Measurements from ENCODE around the gene PPIL1. TPM values are rescaled to one million over a fixed set of nuclear protein-coding genes. Genes with fewer than 3 reads are reported as not detected.

The PPIL1 gene
- total and polyA plus RNA-seq, 2 of the 8 experiments (the other 6 are each of a cell fraction or from before 2014, with no cell fraction given), result 83.7 to 86.5 TPM

GRCh38 chr6:36848658-36849441 is 25.8 kb downstream of the PPIL1 start:
- no peak for FAIRE-seq
- peaks cover 0 to 2% of the 10 kb centered on the region in 2 experiments for H4K20me1 ChIP-seq (replicated peaks in 1 of 2; ENCODE audit: control insufficient read depth in 1 of 2, insufficient read depth in 2 of 2, low read length in 2 of 2)
- H3K4me2 ChIP-seq (ENCODE audit: insufficient read depth in 1 of 2, low read depth in 2 of 2, low read length in 2 of 2), result peak overlapping the region; percentile 71 to 83
- H3K14ac ChIP-seq (ENCODE audit: insufficient read length), result no peak overlapping the region
- H3K23ac ChIP-seq (ENCODE audit: insufficient read length), result no peak overlapping the region
- H3K27ac ChIP-seq (ENCODE audit: low read depth, low read length), result no peak overlapping the region
- CTCF ChIA-PET (ENCODE audit: partially characterized antibody), result interaction anchor here (0.7 to 13.7 kb wide), 21 partner anchors 8 to 602 kb away, joined by 3 to 293 read pairs (median 7); partner anchors contain the start of gene PPIL1
- POLR2A ChIA-PET (ENCODE audit: partially characterized antibody), result interaction anchor here (0.5 to 2.5 kb wide), 12 partner anchors 8 to 153 kb away, joined by 3 to 12 read pairs (median 3); partner anchors contain the start of gene PPIL1
- H3K9ac ChIP-seq (replicated peaks in 1 of 4; ENCODE audit: extremely low read depth in 1 of 4, low read depth in 3 of 4, low read length in 3 of 4), result no peak overlapping the region
- H2BK12ac ChIP-seq (ENCODE audit: low read depth, low read length), result no peak overlapping the region
- H3K27me3 ChIP-seq (replicated peaks in 1 of 4; ENCODE audit: control insufficient read depth in 3 of 4, extremely low read depth in 1 of 4, insufficient read depth in 3 of 4, low read length in 3 of 4), result peaks cover 0 to 9% (median 0%) of the 10 kb centered on the region in 4 experiments; a peak in 3 of 7 replicates
- H2AFZ ChIP-seq (ENCODE audit: low read length), result no peak overlapping the region
- H3K79me1 ChIP-seq (ENCODE audit: low read depth, low read length), result no peaks in the 10 kb centered on the region
- peaks cover 0 to 12% (median 3%) of the 10 kb centered on the region in 4 experiments; a peak in 4 of 8 replicates for H3K36me3 ChIP-seq (ENCODE audit: control insufficient read depth in 2 of 4, insufficient read depth in 4 of 4, low read length in 3 of 4)
- no peaks in the 10 kb centered on the region for H3K79me2 ChIP-seq (ENCODE audit: control insufficient read depth in 1 of 2, insufficient read depth in 2 of 2, low read length in 2 of 2)
- no peak overlapping the region for H3K18ac ChIP-seq (ENCODE audit: extremely low read depth, low read length)
- H4K5ac ChIP-seq (ENCODE audit: insufficient read length, low read depth, low read length), result no peak overlapping the region
- peaks cover 5% of the 10 kb centered on the region for H3K23me2 ChIP-seq (ENCODE audit: low read depth, low read length)
- H2AK5ac ChIP-seq (ENCODE audit: low read depth, low read length), result no peak overlapping the region
- H2BK120ac ChIP-seq (replicated peaks; ENCODE audit: low read depth, low read length), result no peak overlapping the region
- no peak overlapping the region for H3K4ac ChIP-seq (replicated peaks; ENCODE audit: insufficient read length, low read depth, low read length)
- DNase-seq (ENCODE audit: low read depth in 1 of 2, low spot score in 2 of 2), result peak in 1 of 2 experiments; percentile 69
- H4K91ac ChIP-seq (replicated peaks; ENCODE audit: insufficient read length, low read length), result no peak overlapping the region
- no peaks in the 10 kb centered on the region for H3K9me3 ChIP-seq (ENCODE audit: insufficient read depth in 2 of 2, low read depth in 1 of 2, low read length in 1 of 2)
- 0 out of 2 replicates have a peak overlapping the region, but pooled peaks have one; percentile 73 for H2BK15ac ChIP-seq (ENCODE audit: low read length)
- H3K4me3 ChIP-seq (ENCODE audit: extremely low read depth in 1 of 4, insufficient read depth in 2 of 4, low read depth in 3 of 4, low read length in 4 of 4), result peak overlapping the region; percentile 21 to 50 (median 41); a peak in 6 of 8 replicates
- peaks cover 7 to 17% (median 9%) of the 10 kb centered on the region in 4 experiments for H3K4me1 ChIP-seq (replicated peaks in 1 of 4; ENCODE audit: control insufficient read depth in 3 of 4, insufficient read depth in 4 of 4, low read length in 3 of 4)
- H4K8ac ChIP-seq (ENCODE audit: extremely low read depth, insufficient read depth, low read length), result no peak overlapping the region
- H2BK20ac ChIP-seq (ENCODE audit: low read length), result no peak overlapping the region
- H2BK5ac ChIP-seq (ENCODE audit: low read depth, low read length), result no peak overlapping the region
- H3K56ac ChIP-seq (replicated peaks; ENCODE audit: insufficient read length, low read depth, low read length), result no peak overlapping the region
- 22% methylated on average over 24 of the region's 26 CpGs; no CpG with 5 or more reads in 1 of the 2 experiments for WGBS, 2 experiments (ENCODE audit: extremely low coverage in 1 of 2, insufficient coverage in 1 of 2, insufficient read length in 1 of 2, insufficient replicate concordance in 2 of 2, low coverage in 1 of 2, low lambda C conversion rate in 2 of 2, missing lambda C conversion rate in 1 of 2)
- TF ChIP-seq FOSL1 (IDR thresholded peaks at IDR 0.05; ENCODE audit: insufficient read depth, low read depth, low read length) (no peak), TEAD4 (IDR thresholded peaks at IDR 0.05; ENCODE audit: low read depth, low read length) (no peak), CHD1 (IDR thresholded peaks at IDR 0.05; ENCODE audit: low read depth, low read length) (no peak), BCL11A (IDR thresholded peaks at IDR 0.05; ENCODE audit: low read depth in 2 of 2, low read length in 2 of 2) (no peak), ZNF274 (IDR thresholded peaks at IDR 0.05; ENCODE audit: borderline replicate concordance, extremely low read depth, low read length) (no peak), SIRT6 (IDR thresholded peaks at IDR 0.05; ENCODE audit: low read length) (no peak), ATF3 (IDR thresholded peaks at IDR 0.05; ENCODE audit: insufficient read depth, low read depth, low read length) (no peak), CTBP2 (IDR thresholded peaks at IDR 0.05; ENCODE audit: borderline replicate concordance, insufficient read depth, insufficient read length, low read length) (peak; percentile 80), HDAC2 (IDR thresholded peaks at IDR 0.05; ENCODE audit: borderline replicate concordance in 1 of 2, low read depth in 2 of 2, low read length in 2 of 2) (0 out of 4 replicates have a peak, but pooled peaks of 1 of the 2 experiments have one; percentile 47), CREB1 (IDR thresholded peaks at IDR 0.05) (no peak), KDM5A (IDR thresholded peaks at IDR 0.05; ENCODE audit: low read length) (no peak)
